GM18951 (cell line): Measurements from ENCODE around the gene KCNH1.

Source experiments
- POLR2A ChIP-seq: IDR thresholded peaks from 4 replicates; pipeline ENCODE4 v1.6.1; 2011; ENCODE audit warnings: mild to moderate bottlenecking; ENCODE audit not compliant: insufficient read length, insufficient read depth; ENCODE audit errors: extremely low read depth
- in situ Hi-C: fragments of 300-500 bp; cut with MboI; formaldehyde crosslinking; loops from one replicate; pipeline ENCODE4 v1.12.0; 2022; ENCODE audit warnings: low sequenced_read_pairs, mixed read lengths, inconsistent platforms; ENCODE audit not compliant: unreplicated experiment

KCNH1 gene

DNA sequence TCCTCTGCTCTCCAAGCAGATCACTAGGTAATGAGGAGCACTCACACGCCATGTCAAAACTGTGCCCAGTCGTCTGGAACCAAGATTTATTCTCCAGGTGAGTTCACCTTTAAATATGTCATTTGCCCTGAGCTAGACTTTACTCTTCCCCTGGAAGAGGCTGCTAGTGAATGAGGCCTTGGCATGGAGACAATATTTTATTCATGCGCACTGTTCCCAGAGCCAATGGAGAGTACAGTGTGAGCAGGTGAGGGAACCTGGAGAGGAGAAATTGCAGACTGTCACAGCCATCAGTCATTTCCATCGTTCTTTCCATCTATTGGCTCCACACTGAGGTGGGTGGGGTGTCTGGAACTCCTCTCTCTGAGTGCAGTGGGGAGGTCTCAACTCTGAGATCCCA, 333.6 kb downstream of the KCNH1 start:
- no peak for TF ChIP-seq POLR2A
- in situ Hi-C loops, result no loop called here

DNA sequence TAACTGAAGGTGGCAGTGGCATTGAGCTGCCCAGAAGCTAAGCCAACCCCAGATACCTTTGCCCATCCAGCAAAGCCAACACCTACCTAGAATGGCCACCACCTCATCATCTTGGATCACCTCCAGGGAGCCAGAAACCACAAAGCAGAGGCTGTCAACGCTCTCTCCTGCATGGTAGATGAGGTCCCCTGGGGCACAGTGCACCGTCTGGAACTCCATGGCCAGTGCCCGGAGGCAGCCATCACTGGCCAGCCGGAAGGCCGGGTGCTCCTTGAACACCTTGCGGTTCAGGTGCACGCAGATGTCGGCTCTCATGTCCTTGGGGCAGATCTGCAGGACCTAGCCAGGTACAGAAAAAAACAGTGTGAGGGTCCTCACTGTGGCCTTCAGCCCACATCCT, 336.5 kb downstream of the KCNH1 start:
- TF ChIP-seq POLR2A, result no peak
- in situ Hi-C loops, result no loop called here

DNA sequence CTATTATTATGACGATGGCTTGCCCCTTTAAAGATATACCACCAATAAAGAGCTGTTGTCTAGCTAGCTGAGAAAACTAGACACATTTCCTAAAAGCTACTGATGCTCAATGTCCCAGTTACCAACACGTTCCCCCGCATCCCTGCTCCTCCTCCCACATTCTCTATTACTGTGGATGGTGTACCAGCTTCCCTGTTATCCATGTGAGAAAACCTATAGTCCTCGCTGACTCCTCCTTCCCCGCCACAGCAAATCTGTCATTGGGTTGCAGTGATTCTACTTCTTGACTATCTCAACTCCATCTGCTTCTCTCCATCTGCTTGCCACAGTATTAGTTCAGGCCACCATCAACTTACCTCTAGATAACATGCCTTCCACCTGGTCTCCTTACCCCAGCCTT, 337.5 kb downstream of the KCNH1 start:
- no peak for TF ChIP-seq POLR2A
- in situ Hi-C loops, result no loop called here

DNA sequence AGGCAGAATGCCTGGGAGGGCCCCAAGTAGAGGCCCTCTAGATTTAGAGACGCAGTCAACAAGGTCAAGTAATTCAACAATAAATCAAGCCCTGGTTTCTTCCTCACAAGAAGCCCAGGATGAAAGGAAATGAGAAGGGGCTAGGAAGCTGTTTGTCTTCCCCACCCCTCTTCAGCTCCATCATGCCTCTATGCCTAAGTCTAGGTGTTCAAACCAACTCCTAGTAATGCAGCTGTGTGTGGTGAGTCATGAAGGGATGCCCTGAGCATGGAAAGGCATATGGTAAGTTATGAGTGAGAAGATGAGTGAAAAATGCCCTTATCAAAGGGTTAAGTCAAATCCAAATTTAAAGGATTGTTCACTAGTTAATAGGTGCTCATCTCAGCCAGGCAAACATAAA, 339.5 kb downstream of the KCNH1 start:
- in situ Hi-C loops, result no loop called here
- TF ChIP-seq POLR2A, result no peak

DNA sequence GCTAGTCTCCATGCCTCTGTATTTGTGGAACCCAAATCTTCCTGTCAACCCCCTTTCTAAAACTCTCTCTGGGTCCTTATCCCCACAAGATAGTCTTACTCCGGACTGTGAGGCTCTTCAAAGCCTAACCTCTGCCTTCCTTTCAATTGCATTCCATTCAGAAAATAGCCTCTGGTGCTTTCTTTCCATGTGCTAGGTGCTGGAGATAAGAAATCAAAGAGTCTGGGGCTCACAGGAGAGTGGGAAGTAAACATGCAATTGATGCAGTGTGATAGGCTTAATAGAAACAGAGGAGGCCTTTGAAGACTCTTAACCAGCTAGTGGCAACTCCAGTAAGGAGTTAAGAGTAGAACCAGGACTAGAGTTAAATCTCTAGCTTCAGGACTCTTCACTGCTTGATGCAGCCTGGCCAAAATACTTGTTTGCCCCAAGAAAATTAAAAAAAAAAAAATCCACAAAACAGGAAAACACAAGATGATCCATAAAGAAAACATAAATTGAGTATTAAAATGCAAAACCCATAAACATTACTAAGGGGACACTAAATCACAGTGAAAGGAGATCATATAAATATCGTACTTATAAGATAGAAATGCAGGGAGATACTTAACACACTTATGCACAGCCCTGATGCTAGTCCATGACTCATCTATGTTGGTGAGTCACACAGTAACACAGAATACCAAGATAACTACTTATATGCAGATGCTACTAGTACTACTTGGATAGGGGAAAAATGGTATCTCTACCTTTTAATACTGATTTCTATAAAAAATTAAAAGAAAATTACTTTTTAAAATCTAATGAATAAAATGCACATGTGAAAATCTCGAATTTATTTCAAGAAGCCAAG, 341.5 kb downstream of the KCNH1 start:
- in situ Hi-C loops, result no loop called here

DNA sequence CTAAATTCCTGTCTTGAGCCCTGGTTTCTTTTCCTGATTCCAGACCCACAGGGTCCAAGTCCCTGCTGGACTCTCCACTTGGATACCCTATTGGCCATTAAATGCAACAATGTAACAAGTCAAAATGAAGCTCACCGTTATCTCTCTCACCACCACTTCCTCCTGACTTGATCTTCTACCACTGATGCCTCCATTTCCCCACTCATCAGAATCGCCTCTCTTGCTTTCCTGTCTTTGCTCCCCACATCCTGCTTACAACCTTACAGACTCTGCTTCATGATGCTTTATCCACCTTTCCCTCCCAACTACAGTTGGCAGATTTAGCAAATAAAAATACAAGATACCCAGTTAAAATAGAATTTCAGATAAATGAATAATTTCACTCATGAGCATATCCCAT, 343.8 kb downstream of the KCNH1 start:
- no peak for TF ChIP-seq POLR2A
- in situ Hi-C loops, result no loop called here

More for the DNA sequence above, 341.5 kb downstream of the KCNH1 start:
- no peak for TF ChIP-seq POLR2A

DNA sequence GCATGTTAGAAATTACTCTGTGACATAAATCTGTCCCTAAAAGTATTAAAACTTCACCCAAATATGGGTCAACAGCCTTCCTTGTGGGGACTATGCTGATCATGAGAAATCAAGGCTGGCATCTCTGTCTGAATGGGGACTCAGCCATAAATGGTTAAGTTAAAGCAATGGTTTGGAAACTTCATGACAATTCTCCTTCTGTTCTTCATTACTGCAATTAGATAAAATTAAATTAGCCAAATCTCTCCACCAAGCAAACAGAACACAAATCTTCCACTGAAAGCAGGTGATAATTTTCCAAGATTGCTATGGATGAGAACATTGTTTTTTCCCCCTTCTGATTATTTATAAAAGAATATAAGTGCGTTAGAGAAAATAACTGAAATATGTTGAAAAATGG, 346.1 kb downstream of the KCNH1 start:
- no peak for TF ChIP-seq POLR2A
- in situ Hi-C loops, result no loop called here

DNA sequence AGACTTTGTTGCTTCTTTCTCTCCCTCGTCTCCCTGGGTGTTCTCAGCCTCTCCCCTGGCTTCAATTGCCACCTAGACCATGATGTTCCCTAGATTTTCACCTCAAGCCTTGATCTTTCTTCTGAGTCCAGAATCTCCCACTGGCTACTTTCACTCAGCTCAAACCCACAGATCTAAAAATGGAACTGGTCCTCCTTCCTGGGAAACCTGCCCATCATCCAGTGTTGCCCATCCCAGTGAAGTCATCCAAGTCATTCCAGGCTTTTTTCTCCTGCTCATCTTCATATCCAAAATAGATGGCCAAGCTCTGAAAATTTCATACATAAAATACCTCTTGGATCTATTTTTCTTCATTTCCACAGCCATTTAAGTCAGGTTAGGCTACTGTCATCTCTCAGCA, 347.4 kb downstream of the KCNH1 start:
- in situ Hi-C loops, result no loop called here
- TF ChIP-seq POLR2A, result no peak

DNA sequence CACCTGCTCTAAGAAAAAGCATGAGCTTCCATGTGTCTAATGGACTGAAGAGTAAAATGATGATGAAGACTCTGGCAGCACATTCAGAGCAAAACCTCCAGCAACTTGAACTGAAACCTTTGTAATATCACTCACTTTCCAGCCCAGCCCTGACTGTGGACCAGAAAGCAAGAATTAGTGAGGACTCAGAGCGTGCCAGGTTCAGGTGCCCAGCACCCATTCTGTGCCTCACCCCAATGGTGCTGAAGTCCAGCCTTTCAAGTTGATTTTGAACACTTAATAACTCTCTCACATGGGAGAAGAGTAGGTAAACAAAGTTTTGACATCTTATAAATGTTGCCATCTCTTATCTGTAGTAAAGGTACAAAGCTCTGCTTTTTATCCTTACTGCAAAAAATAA, 350.0 kb downstream of the KCNH1 start:
- no peak for TF ChIP-seq POLR2A
- in situ Hi-C loops, result no loop called here

DNA sequence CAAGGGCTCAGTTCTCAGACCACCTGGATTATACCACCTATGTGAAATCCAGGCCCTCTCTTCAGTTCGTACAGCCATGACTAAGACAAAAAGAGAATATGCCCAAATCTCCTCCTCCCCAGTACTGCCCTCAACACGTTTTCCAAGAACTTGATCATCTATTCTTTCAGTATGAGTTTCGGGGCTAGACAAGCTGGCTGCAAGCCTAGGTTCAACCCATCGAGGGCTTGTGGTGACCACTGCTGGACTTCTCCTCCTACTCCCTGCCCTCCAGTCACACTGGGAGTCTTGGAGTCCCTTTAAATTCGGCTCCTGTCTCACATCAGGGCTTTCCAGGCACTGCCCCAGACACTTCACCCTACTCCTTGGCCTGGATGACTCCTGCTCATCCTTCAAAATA, 352.3 kb downstream of the KCNH1 start:
- TF ChIP-seq POLR2A, result no peak
- in situ Hi-C loops, result no loop called here

DNA sequence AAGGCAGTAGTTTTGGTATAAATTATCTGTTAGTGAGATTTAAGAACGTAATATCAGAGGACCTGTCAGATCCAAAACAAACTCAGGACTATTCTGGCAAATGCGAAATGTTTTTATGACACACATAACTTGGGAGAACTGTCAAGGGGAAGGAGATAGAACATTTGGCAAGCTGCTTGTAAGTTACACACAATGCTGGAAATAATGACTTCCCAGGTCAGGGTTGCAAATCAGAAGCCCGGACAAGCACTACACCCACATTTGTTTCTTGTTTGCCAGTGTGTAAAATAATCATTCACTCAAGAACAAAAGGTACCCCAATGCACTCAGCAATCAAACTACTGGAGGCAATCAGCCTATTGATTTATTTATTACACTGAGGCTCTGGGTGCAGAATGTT, 354.7 kb downstream of the KCNH1 start:
- no peak for TF ChIP-seq POLR2A
- in situ Hi-C loops, result no loop called here

DNA sequence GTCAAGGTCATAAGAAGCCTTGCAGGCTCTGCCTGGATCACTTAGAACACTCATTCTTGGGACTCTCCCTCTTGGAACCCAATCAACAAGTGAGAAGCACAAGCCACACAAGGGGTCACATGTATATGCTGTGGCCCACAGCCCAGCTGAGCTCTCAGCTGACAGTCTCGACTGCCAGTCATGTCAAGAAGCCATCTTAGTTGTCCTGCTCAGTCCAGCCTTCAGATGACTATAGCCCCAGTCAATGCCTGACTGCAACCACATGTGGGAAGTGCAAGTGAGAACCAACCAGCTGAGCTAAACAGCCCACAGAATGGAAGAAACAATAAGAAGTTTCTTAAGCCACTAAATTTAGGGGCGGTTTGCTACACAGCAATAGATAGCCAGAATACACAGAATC, 356.0 kb downstream of the KCNH1 start:
- no peak for TF ChIP-seq POLR2A
- in situ Hi-C loops, result no loop called here

DNA sequence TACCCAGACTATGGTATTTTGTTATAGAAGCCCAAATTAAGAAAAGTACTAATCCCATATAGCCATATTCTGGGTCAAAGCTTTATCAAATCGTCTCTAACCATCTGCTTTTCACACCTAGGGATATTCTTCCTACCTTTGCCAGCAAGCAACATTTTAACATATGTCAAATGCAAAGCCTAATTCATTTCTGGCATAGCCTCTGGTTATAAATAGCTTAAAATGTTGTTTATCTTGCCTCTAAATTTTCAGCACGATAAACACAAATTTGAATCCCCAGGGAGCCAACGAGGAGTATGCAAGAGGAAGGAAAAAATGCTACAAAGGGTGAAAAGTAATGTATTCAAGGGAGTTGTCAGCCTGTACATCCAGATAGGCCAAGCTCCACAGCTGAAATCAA, 357.2 kb downstream of the KCNH1 start:
- in situ Hi-C loops, result no loop called here
- no peak for TF ChIP-seq POLR2A

DNA sequence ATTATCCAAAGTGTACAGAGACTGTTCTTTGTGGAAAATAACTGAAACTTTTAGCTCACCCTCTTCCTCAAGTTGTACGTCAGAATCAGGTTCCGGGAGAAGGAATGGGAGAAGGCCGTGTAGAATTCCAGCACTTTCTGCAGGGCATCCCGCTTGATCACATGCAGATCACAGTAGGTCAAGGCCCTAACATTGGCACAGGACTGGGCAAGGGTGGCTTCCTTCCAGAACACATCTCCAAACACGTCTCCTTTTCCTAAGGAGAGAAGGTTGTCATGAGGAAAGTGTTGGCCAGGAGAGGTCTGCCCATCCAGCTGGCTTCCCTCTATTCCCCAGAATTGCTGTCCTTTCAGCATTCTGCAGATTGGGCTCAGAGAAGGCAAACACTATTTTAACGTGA, 358.7 kb downstream of the KCNH1 start:
- no peak for TF ChIP-seq POLR2A
- in situ Hi-C loops, result no loop called here

DNA sequence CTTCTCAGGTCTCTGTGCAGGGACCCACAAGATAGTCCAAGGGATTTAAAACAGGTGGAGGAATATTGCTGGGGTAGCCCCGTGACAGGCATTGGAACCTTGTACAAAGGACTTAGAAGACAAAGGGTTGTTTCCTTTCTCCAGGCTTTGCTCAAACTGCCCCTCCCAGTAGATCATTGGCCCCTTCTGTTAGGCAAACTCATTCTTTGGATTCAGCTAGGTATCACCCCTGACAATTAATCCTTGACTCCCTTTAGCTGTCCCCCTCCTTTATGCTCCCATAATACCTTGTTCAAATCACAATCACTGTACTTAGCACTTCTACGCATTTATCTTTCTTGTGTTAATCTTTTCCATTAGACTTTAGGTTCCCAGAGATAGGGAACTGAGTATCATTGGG, 360.5 kb downstream of the KCNH1 start:
- no peak for TF ChIP-seq POLR2A
- in situ Hi-C loops, result no loop called here

DNA sequence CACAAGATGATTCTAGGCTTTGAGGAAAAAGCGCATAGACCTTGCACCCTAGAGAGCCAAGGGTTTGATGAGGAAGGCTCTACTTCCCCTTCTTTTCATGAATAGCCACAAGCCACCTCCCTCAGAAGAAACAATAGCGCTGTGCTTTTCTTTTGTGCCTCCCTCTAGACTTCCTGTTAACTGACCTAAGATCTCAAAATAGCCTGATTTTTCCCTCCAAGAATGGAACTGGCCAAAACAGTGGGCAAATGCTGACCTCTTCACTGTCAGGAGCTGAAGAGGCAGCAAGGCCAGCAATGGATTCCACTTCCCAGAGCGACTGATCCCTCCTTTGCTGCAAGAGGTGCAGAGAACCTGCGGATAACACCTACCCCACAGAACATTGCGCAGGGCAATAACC, 362.8 kb downstream of the KCNH1 start:
- no peak for TF ChIP-seq POLR2A
- in situ Hi-C loops, result no loop called here
